PC-9 (cell line): ENCODE measurements around the gene MINDY4. TPM values are rescaled to one million over a fixed set of nuclear protein-coding genes. Genes with fewer than 3 reads are reported as not detected.

Experiments used
- BruUV-seq: library from RNA; stranded (reverse); fragments of 400-500 nt; replicated peaks from 2 replicates; lab custom pipeline; 2021; lab: Mats Ljungman, UMichigan
- CTCF ChIA-PET: fragments of 300-600 bp; sonication (Branson Sonifier 250); formaldehyde crosslinking; loops from one replicate; lab custom pipeline; 2022; ENCODE audit warnings: antibody characterized with exemption; lab: Charles Lee
- POLR2A ChIA-PET: fragments of 300-600 bp; sonication (Branson Sonifier 250); formaldehyde crosslinking; loops from one replicate; lab custom pipeline; 2022; ENCODE audit warnings: antibody characterized with exemption; ENCODE audit not compliant: unreplicated experiment; lab: Charles Lee
- DNase-seq, 2 experiments: peaks; one replicate each; pipeline versions ENCODE4 v3.0.0 to v3.0.0-alpha.2; 2015 to 2022; ENCODE audit warnings: mixed read lengths in 1 of 2
- H2AFZ ChIP-seq: fragments of 200-600 bp; sonication (generic); 2 replicates; pipeline ENCODE4 v1.8.1; 2017; ENCODE audit warnings: antibody characterized with exemption
- H3F3A ChIP-seq: fragments of 200-600 bp; sonication (generic); 2 replicates; pipeline ENCODE4 v1.8.1; 2017; ENCODE audit warnings: antibody characterized with exemption, mild to moderate bottlenecking, low read depth; ENCODE audit not compliant: insufficient read depth
- H3K27ac ChIP-seq: fragments of 200-600 bp; sonication (generic); 2 replicates; pipeline ENCODE4 v1.6.1; 2016; ENCODE audit warnings: mixed run types
- H3K27me3 ChIP-seq: fragments of 200-600 bp; sonication (generic); 2 replicates; pipeline ENCODE4 v1.6.1; 2016; ENCODE audit warnings: low read depth, mixed run types; ENCODE audit not compliant: insufficient read depth
- H3K36me3 ChIP-seq: fragments of 200-600 bp; sonication (generic); 2 replicates; pipeline ENCODE4 v1.6.1; 2016; ENCODE audit warnings: low read depth, mixed run types
- H3K4me1 ChIP-seq: fragments of 200-600 bp; sonication (generic); replicated peaks from 2 replicates; pipeline ENCODE4 v1.6.1; 2016; ENCODE audit warnings: mixed run types; ENCODE audit not compliant: insufficient read depth
- H3K4me2 ChIP-seq: fragments of 200-600 bp; sonication (generic); 2 replicates; pipeline ENCODE4 v1.6.1; 2017; ENCODE audit warnings: mixed run types
- H3K4me3 ChIP-seq: fragments of 200-600 bp; sonication (generic); 2 replicates; pipeline ENCODE4 v1.6.1; 2016; ENCODE audit warnings: mixed run types
- H3K79me2 ChIP-seq: fragments of 200-600 bp; sonication (generic); 2 replicates; pipeline ENCODE4 v1.6.1; 2017; ENCODE audit warnings: low read depth, mixed run types
- H3K9me2 ChIP-seq: fragments of 200-600 bp; sonication (generic); 2 replicates; pipeline ENCODE4 v1.8.1; 2017; ENCODE audit warnings: mild to moderate bottlenecking; ENCODE audit not compliant: insufficient read depth
- H3K9me3 ChIP-seq: fragments of 200-600 bp; sonication (generic); 2 replicates; pipeline ENCODE4 v1.8.1; 2016; ENCODE audit warnings: low read depth; ENCODE audit not compliant: insufficient read depth
- H4K20me1 ChIP-seq: fragments of 200-600 bp; sonication (generic); 2 replicates; pipeline ENCODE4 v1.8.1; 2017; ENCODE audit not compliant: insufficient read depth
- EZH2 ChIP-seq: fragments of 200-600 bp; sonication (generic); IDR thresholded peaks from 2 replicates; pipeline ENCODE4 v1.8.0; 2017; ENCODE audit warnings: antibody characterized with exemption, low read depth
- intact Hi-C: fragments of 100-400 bp; cut with micrococcal nuclease; formaldehyde crosslinking; loops from one replicate; pipeline ENCODE4 v1.10.0; 2022; ENCODE audit not compliant: unreplicated experiment
- total RNA-seq: library from RNA; stranded (reverse); gene quantifications from 2 replicates; pipeline ENCODE4 v1.2.3, GENCODE V29; 2021
- TF ChIP-seq, protein P1 (sequence below): fragments of 200-600 bp; sonication (generic); conservative IDR thresholded peaks from 2 replicates; pipeline ENCODE4 v1.6.1; 2017; ENCODE audit warnings: mixed run types, antibody characterized with exemption, mild to moderate bottlenecking, moderate library complexity

Gene MINDY4
- total RNA-seq, 1 experiment from 2014 or later, result 14.8 TPM

DNA sequence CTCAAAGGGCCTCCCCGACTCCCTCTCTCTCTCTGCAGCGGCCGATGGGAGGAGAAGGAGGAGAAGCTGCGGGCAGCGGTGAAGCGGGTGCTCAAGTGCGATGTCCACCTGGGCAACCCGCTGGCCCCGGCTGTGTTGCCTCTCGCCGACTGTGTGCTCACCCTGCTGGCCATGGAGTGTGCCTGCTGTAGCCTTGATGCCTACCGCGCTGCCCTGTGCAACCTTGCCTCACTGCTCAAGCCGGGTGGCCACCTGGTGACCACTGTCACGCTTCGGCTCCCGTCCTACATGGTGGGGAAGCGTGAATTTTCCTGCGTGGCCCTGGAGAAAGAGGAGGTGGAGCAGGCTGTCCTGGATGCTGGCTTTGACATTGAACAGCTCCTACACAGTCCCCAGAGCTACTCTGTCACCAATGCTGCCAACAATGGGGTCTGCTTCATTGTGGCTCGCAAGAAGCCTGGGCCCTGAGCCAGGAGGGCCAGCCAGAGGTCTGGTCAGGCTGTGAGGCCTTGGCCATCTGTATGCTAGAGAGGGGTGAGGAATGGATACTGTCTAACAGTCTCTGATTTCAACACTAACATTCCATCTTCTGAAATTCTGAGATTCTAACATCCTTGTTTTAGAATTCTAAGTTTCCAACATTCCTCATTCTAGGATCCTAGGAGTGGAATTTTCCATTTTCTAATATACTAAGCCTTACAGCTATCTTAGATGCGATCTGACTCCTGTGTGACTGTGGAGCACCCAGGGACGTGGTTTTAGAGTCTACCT is 15.6 kb upstream of the MINDY4 start:
- Histone ChIP-seq H4K20me1 (no peaks in the 10 kb centered on the region), H3K9me3 (no peaks in the 10 kb centered on the region), H3K36me3 (no peaks in the 10 kb centered on the region), H3K27ac (no peak overlapping the region), H3K4me1 (no peaks in the 10 kb centered on the region), H3K27me3 (peaks cover 72% of the 10 kb centered on the region), H3K79me2 (no peaks in the 10 kb centered on the region), H3F3A (no peaks in the 10 kb centered on the region), H3K4me3 (no peak overlapping the region), H3K9me2 (no peaks in the 10 kb centered on the region), H3K4me2 (no peak overlapping the region), H2AFZ (no peak overlapping the region)
- ChIA-PET CTCF (no interaction called here), POLR2A (no interaction called here)
- DNase-seq, result no peak
- TF ChIP-seq, protein P1, sequence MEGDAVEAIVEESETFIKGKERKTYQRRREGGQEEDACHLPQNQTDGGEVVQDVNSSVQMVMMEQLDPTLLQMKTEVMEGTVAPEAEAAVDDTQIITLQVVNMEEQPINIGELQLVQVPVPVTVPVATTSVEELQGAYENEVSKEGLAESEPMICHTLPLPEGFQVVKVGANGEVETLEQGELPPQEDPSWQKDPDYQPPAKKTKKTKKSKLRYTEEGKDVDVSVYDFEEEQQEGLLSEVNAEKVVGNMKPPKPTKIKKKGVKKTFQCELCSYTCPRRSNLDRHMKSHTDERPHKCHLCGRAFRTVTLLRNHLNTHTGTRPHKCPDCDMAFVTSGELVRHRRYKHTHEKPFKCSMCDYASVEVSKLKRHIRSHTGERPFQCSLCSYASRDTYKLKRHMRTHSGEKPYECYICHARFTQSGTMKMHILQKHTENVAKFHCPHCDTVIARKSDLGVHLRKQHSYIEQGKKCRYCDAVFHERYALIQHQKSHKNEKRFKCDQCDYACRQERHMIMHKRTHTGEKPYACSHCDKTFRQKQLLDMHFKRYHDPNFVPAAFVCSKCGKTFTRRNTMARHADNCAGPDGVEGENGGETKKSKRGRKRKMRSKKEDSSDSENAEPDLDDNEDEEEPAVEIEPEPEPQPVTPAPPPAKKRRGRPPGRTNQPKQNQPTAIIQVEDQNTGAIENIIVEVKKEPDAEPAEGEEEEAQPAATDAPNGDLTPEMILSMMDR, result no peak
- TF ChIP-seq EZH2, result no peak
- intact Hi-C loops, result no loop called here
- no TSS peak for BruUV-seq

DNA sequence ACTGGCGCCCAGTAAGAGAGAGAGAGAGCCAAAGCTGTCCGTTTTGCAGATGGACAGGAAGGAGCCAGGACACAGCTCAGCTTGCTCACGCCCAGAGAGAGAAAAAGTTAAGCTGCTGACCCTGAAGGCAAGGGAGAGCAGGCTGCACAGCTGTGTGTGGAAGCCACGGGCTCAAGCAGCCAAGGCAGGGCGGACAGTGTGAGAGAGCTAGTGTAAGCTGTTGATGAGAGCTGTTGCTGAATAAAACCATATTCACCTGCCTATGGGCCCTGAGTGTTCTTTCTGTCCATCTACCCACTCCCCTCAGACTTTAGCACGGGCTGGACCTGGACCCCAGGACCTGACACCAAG is 13.9 kb upstream of the MINDY4 start:
- Histone ChIP-seq H3K36me3 (no peaks in the 10 kb centered on the region), H2AFZ (no peak overlapping the region), H3K9me2 (no peaks in the 10 kb centered on the region), H3F3A (no peaks in the 10 kb centered on the region), H3K4me3 (no peak overlapping the region), H3K79me2 (no peaks in the 10 kb centered on the region), H3K27ac (no peak overlapping the region), H4K20me1 (no peaks in the 10 kb centered on the region), H3K4me1 (no peaks in the 10 kb centered on the region), H3K27me3 (peaks cover 84% of the 10 kb centered on the region), H3K9me3 (no peaks in the 10 kb centered on the region), H3K4me2 (no peak overlapping the region)
- no TSS peak for BruUV-seq
- no peak for TF ChIP-seq EZH2
- TF ChIP-seq, protein P1, result no peak
- intact Hi-C loops, result no loop called here
- ChIA-PET POLR2A (no interaction called here), CTCF (no interaction called here)
- DNase-seq, result no peak

DNA sequence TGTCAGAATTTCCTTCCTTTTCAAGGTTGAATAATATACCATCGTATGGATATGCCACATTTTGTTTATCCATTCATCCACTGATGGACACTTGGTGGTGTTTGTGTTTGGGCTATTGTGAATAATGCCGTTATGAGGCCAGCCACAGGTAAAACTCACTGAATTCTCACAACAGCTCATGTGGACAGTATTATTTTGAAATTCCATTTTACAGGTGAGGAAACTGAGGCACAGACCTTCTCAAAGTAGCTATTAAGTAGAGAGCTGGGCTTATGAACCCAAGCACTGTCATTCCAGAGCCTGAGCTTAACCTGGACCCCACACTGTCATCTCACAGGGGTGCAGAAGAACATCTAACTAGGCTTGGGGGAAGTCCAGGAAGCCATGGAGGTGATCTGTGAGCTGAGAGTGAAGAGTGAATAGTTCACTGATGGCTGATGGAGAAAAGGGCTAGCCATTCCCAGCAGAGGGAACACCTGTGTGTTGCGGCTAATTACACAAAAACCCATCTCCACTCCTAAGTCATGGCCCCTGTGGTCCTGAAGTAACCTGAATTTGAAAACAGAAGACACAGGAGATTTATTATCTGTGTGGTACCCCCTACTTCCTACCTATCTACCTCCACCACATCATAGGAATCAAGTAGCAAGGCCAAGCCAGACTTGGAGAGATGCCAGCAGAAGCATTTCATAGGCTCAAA is 10.6 kb upstream of the MINDY4 start:
- Histone ChIP-seq H3K27me3 (peaks cover 73% of the 10 kb centered on the region), H3K4me3 (no peak overlapping the region), H3K27ac (no peak overlapping the region), H3K4me1 (no peaks in the 10 kb centered on the region), H3K9me2 (no peaks in the 10 kb centered on the region), H3K36me3 (no peaks in the 10 kb centered on the region), H2AFZ (no peak overlapping the region), H3K9me3 (no peaks in the 10 kb centered on the region), H4K20me1 (no peaks in the 10 kb centered on the region), H3K4me2 (no peak overlapping the region), H3K79me2 (no peaks in the 10 kb centered on the region), H3F3A (no peaks in the 10 kb centered on the region)
- no TSS peak for BruUV-seq
- no peak for TF ChIP-seq EZH2
- TF ChIP-seq, protein P1, result no peak
- POLR2A ChIA-PET, result no interaction called here
- DNase-seq, result no peak
- intact Hi-C loops, result no loop called here
- CTCF ChIA-PET, result no interaction called here
